Measurements from ENCODE around the gene ITGA1.

Gene ITGA1

DNA sequence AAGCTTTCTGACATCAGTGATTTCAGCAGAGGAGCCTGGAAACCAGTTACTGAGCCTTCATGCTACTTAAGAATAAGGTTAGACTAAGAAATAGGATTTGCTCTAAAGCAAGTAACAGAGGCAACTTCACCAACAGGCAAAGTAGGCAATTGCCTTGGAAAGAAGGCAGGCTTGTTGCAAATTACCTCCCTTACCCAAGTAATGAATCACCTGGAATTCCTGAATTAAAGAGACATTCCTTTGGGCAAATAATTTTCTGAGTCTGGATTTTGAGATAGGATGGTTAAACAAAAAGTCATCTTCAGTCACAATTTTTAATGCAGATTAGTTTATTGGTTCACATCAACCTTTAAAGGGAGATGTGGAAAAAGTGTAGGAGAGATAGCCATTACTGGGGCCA, 92.8 kb downstream of the ITGA1 start:
- no peak overlapping the region for H2BK5ac ChIP-seq (ENCODE audit: low read length)
- no peak for DNase-seq (ENCODE audit: low spot score)
- no peaks in the 10 kb centered on the region for H3K79me1 ChIP-seq (ENCODE audit: low read depth, low read length)
- H3K4me1 ChIP-seq (ENCODE audit: control insufficient read depth in 2 of 2, insufficient read depth in 1 of 2, low read depth in 1 of 2, low read length in 2 of 2): no peaks in the 10 kb centered on the region
- no peak overlapping the region for H3K4me2 ChIP-seq (ENCODE audit: insufficient read depth, low read length, poor library complexity, severe bottlenecking)
- H4K91ac ChIP-seq (ENCODE audit: low read depth, low read length, poor library complexity): no peak overlapping the region
- H3K36me3 ChIP-seq (replicated peaks in 1 of 2; ENCODE audit: control insufficient read depth in 2 of 2, insufficient read depth in 2 of 2, low read length in 2 of 2): no peaks in the 10 kb centered on the region
- H3K14ac ChIP-seq (ENCODE audit: low read length): no peak overlapping the region
- no peaks in the 10 kb centered on the region for H3K9me3 ChIP-seq (replicated peaks in 1 of 2; ENCODE audit: control insufficient read depth in 2 of 2, insufficient read depth in 1 of 2, low read depth in 1 of 2, low read length in 2 of 2)
- no peak overlapping the region for H3K27ac ChIP-seq (replicated peaks; ENCODE audit: low read length)
- H2BK120ac ChIP-seq (ENCODE audit: low read depth, low read length): no peak overlapping the region
- H2BK12ac ChIP-seq (ENCODE audit: low read length): no peak overlapping the region
- H3K18ac ChIP-seq (ENCODE audit: low read length): no peak overlapping the region
- no peak overlapping the region for H3K4ac ChIP-seq (ENCODE audit: low read length)
- no peak overlapping the region for H2AFZ ChIP-seq (ENCODE audit: low read length)
- H2BK15ac ChIP-seq (ENCODE audit: low read length): no peak overlapping the region
- H3K9ac ChIP-seq (ENCODE audit: low read depth, low read length, poor library complexity): no peak overlapping the region
- no peak overlapping the region for H4K8ac ChIP-seq (ENCODE audit: low read depth, low read length)
- H2AK5ac ChIP-seq (ENCODE audit: low read depth, low read length): no peak overlapping the region
- H3K23ac ChIP-seq (ENCODE audit: low read depth, low read length, poor library complexity): no peak overlapping the region
- H3K27me3 ChIP-seq (ENCODE audit: control insufficient read depth in 3 of 3, insufficient read depth in 3 of 3, low read depth in 1 of 3, low read length in 3 of 3): peaks cover 0 to 9% (median 0%) of the 10 kb centered on the region in 3 experiments
- no peak overlapping the region for H3K4me3 ChIP-seq (ENCODE audit: low read length in 2 of 2)

DNA sequence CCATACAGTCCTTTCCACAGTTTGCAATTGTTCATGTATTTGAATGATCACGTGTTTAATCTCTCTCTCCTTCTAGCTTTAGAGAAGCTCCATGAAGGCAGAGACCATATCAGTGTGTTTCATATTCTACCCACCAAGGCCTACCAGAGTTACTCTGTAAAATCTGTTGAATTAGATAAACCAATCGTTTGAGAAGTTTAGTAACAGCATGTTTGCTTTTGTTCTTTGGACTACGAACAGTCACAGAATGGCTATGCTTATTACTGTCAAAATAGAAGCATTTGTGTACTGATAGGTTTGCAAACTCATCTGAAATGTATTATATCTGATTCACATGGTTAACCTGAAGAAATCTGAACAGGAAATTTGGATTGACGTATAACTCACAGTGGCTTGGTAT, 93.8 kb downstream of the ITGA1 start:
- Histone ChIP-seq H3K4ac (ENCODE audit: low read length) (no peak overlapping the region), H4K8ac (ENCODE audit: low read depth, low read length) (no peak overlapping the region), H2AFZ (ENCODE audit: low read length) (no peak overlapping the region), H3K36me3 (replicated peaks in 1 of 2; ENCODE audit: control insufficient read depth in 2 of 2, insufficient read depth in 2 of 2, low read length in 2 of 2) (no peaks in the 10 kb centered on the region), H3K9ac (ENCODE audit: low read depth, low read length, poor library complexity) (no peak overlapping the region), H2BK120ac (ENCODE audit: low read depth, low read length) (no peak overlapping the region), H3K27ac (replicated peaks; ENCODE audit: low read length) (no peak overlapping the region), H3K4me2 (ENCODE audit: insufficient read depth, low read length, poor library complexity, severe bottlenecking) (no peak overlapping the region), H2BK12ac (ENCODE audit: low read length) (no peak overlapping the region), H3K18ac (ENCODE audit: low read length) (no peak overlapping the region), H3K79me1 (ENCODE audit: low read depth, low read length) (no peaks in the 10 kb centered on the region), H3K23ac (ENCODE audit: low read depth, low read length, poor library complexity) (no peak overlapping the region), H3K9me3 (replicated peaks in 1 of 2; ENCODE audit: control insufficient read depth in 2 of 2, insufficient read depth in 1 of 2, low read depth in 1 of 2, low read length in 2 of 2) (no peaks in the 10 kb centered on the region), H4K91ac (ENCODE audit: low read depth, low read length, poor library complexity) (no peak overlapping the region), H3K14ac (ENCODE audit: low read length) (no peak overlapping the region), H2AK5ac (ENCODE audit: low read depth, low read length) (no peak overlapping the region), H3K4me3 (ENCODE audit: low read length in 2 of 2) (no peak overlapping the region), H2BK5ac (ENCODE audit: low read length) (no peak overlapping the region), H3K27me3 (ENCODE audit: control insufficient read depth in 3 of 3, insufficient read depth in 3 of 3, low read depth in 1 of 3, low read length in 3 of 3) (peaks cover 0 to 9% (median 0%) of the 10 kb centered on the region in 3 experiments), H2BK15ac (ENCODE audit: low read length) (no peak overlapping the region), H3K4me1 (ENCODE audit: control insufficient read depth in 2 of 2, insufficient read depth in 1 of 2, low read depth in 1 of 2, low read length in 2 of 2) (no peaks in the 10 kb centered on the region)
- DNase-seq (ENCODE audit: low spot score): no peak
- WGBS, 2 donors (ENCODE audit: extremely low coverage in 2 of 2, insufficient read length in 2 of 2, insufficient replicate concordance in 1 of 2): no CpG with 5 or more reads among the region's 4 CpGs

DNA sequence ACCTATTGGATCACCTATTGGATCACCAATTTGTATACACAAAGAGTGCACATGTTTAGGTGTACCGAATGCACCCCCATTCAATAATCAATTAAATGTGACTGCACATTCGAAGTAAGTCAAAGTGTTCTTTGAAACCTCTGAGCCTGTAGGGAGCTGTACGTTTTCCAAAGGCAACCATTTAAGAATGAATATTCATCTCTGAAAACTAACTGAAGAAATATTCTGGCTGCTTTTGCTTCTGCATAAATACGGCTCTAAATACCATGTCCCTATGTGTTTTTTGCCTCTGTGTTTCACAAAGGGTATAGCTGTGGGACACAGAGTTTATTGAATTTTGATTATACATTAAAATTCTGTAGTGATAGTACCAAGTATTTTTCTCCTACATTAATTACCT, 95.4 kb downstream of the ITGA1 start:
- no peak overlapping the region for H2BK15ac ChIP-seq (ENCODE audit: low read length)
- H4K91ac ChIP-seq (ENCODE audit: low read depth, low read length, poor library complexity): no peak overlapping the region
- no peak overlapping the region for H3K4ac ChIP-seq (ENCODE audit: low read length)
- H2AFZ ChIP-seq (ENCODE audit: low read length): no peak overlapping the region
- no peak overlapping the region for H3K4me3 ChIP-seq (ENCODE audit: low read length in 2 of 2)
- H3K27ac ChIP-seq (replicated peaks; ENCODE audit: low read length): no peak overlapping the region
- no peak overlapping the region for H4K8ac ChIP-seq (ENCODE audit: low read depth, low read length)
- H3K14ac ChIP-seq (ENCODE audit: low read length): no peak overlapping the region
- no peaks in the 10 kb centered on the region for H3K9me3 ChIP-seq (replicated peaks in 1 of 2; ENCODE audit: control insufficient read depth in 2 of 2, insufficient read depth in 1 of 2, low read depth in 1 of 2, low read length in 2 of 2)
- no peak overlapping the region for H2BK5ac ChIP-seq (ENCODE audit: low read length)
- no peak overlapping the region for H3K18ac ChIP-seq (ENCODE audit: low read length)
- H3K79me1 ChIP-seq (ENCODE audit: low read depth, low read length): no peaks in the 10 kb centered on the region
- H2AK5ac ChIP-seq (ENCODE audit: low read depth, low read length): no peak overlapping the region
- H3K27me3 ChIP-seq (ENCODE audit: control insufficient read depth in 3 of 3, insufficient read depth in 3 of 3, low read depth in 1 of 3, low read length in 3 of 3): peaks cover 0 to 9% (median 0%) of the 10 kb centered on the region in 3 experiments
- no peaks in the 10 kb centered on the region for H3K36me3 ChIP-seq (replicated peaks in 1 of 2; ENCODE audit: control insufficient read depth in 2 of 2, insufficient read depth in 2 of 2, low read length in 2 of 2)
- H3K23ac ChIP-seq (ENCODE audit: low read depth, low read length, poor library complexity): no peak overlapping the region
- no peak for DNase-seq (ENCODE audit: low spot score)
- H2BK12ac ChIP-seq (ENCODE audit: low read length): no peak overlapping the region
- H3K9ac ChIP-seq (ENCODE audit: low read depth, low read length, poor library complexity): no peak overlapping the region
- H3K4me1 ChIP-seq (ENCODE audit: control insufficient read depth in 2 of 2, insufficient read depth in 1 of 2, low read depth in 1 of 2, low read length in 2 of 2): no peaks in the 10 kb centered on the region
- no CpG with 5 or more reads among the region's 4 CpGs for WGBS, 2 donors (ENCODE audit: extremely low coverage in 2 of 2, insufficient read length in 2 of 2, insufficient replicate concordance in 1 of 2)
- no peak overlapping the region for H3K4me2 ChIP-seq (ENCODE audit: insufficient read depth, low read length, poor library complexity, severe bottlenecking)
- H2BK120ac ChIP-seq (ENCODE audit: low read depth, low read length): no peak overlapping the region

DNA sequence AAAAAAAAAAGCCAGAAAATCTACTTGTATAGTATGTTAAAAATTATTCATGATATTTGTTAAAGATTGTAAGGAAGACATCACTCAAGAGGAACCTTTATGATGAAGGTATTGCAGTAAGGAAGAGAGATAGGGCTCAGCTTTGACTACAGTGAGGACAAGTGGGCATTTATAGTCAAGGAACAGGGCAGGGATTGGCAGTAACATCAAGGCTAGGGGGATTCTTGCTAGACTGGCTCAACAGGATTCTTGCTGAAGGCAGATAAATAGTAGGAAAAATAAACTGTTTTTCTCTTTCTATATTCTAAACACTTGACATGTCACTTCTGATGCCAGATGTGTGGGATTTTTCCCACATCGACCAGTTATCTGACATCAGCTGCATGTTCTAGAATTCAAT, 96.7 kb downstream of the ITGA1 start:
- no peak overlapping the region for H4K91ac ChIP-seq (ENCODE audit: low read depth, low read length, poor library complexity)
- H3K14ac ChIP-seq (ENCODE audit: low read length): no peak overlapping the region
- no peak overlapping the region for H2BK12ac ChIP-seq (ENCODE audit: low read length)
- no peak overlapping the region for H3K23ac ChIP-seq (ENCODE audit: low read depth, low read length, poor library complexity)
- H3K9ac ChIP-seq (ENCODE audit: low read depth, low read length, poor library complexity): no peak overlapping the region
- H3K4me2 ChIP-seq (ENCODE audit: insufficient read depth, low read length, poor library complexity, severe bottlenecking): no peak overlapping the region
- no peaks in the 10 kb centered on the region for H3K4me1 ChIP-seq (ENCODE audit: control insufficient read depth in 2 of 2, insufficient read depth in 1 of 2, low read depth in 1 of 2, low read length in 2 of 2)
- H3K36me3 ChIP-seq (replicated peaks in 1 of 2; ENCODE audit: control insufficient read depth in 2 of 2, insufficient read depth in 2 of 2, low read length in 2 of 2): no peaks in the 10 kb centered on the region
- no peak overlapping the region for H2BK5ac ChIP-seq (ENCODE audit: low read length)
- WGBS, 2 donors (ENCODE audit: extremely low coverage in 2 of 2, insufficient read length in 2 of 2, insufficient replicate concordance in 1 of 2): no CpG with 5 or more reads among the region's 1 CpG
- H3K27ac ChIP-seq (replicated peaks; ENCODE audit: low read length): no peak overlapping the region
- H3K9me3 ChIP-seq (replicated peaks in 1 of 2; ENCODE audit: control insufficient read depth in 2 of 2, insufficient read depth in 1 of 2, low read depth in 1 of 2, low read length in 2 of 2): no peaks in the 10 kb centered on the region
- no peak overlapping the region for H3K18ac ChIP-seq (ENCODE audit: low read length)
- H4K8ac ChIP-seq (ENCODE audit: low read depth, low read length): no peak overlapping the region
- H3K4me3 ChIP-seq (ENCODE audit: low read length in 2 of 2): no peak overlapping the region
- no peak overlapping the region for H2AFZ ChIP-seq (ENCODE audit: low read length)
- no peak overlapping the region for H3K4ac ChIP-seq (ENCODE audit: low read length)
- H3K27me3 ChIP-seq (ENCODE audit: control insufficient read depth in 3 of 3, insufficient read depth in 3 of 3, low read depth in 1 of 3, low read length in 3 of 3): peaks cover 0 to 9% (median 0%) of the 10 kb centered on the region in 3 experiments
- H2BK120ac ChIP-seq (ENCODE audit: low read depth, low read length): no peak overlapping the region
- no peaks in the 10 kb centered on the region for H3K79me1 ChIP-seq (ENCODE audit: low read depth, low read length)
- H2BK15ac ChIP-seq (ENCODE audit: low read length): no peak overlapping the region
- H2AK5ac ChIP-seq (ENCODE audit: low read depth, low read length): no peak overlapping the region
- no peak for DNase-seq (ENCODE audit: low spot score)
